ENCODE results near the gene SLC30A7. TPM values are rescaled to one million over a fixed set of nuclear protein-coding genes. Genes with fewer than 3 reads are reported as not detected.
A peak's percentile ranks its signal among the peaks of the same experiment; 100 is the strongest.

Gene SLC30A7
- total RNA-seq, 1 donor from 2014 or later = 22.2 TPM

DNA sequence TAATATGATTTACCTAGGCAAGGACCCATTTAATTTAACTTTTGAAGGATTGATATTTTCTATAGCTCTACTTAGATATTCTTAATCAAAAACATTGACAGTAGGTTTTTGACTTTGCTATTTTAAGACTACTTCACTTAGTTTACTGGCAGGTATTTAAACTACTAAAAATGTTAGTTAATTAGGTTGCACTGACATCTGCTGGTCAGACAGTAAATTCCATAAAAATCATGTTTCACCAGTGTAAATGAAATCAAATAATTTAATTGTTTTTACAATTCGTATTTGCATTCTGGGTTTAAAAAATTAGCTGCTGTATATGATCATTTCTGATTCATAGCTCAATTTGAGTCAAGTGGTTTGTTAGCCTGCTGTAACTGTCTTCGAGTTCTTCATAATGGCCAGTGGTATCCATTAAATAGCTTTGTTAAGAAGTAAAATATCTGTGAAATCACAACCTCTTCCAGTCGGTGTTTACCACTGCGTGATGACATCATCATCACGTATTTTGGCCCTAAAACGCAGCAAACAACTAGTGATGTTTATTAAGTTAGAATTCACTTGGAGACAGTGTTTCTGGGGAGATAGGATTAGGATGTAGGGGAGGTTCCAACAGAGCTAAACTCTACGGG lies 27.4 kb upstream of the SLC30A7 start:
- no peak overlapping the region for H3K4me2 ChIP-seq
- H3K4me3 ChIP-seq = no peak overlapping the region
- no peaks in the 10 kb centered on the region for H3K9me3 ChIP-seq (ENCODE audit: low read depth)
- no peak overlapping the region for H3K9ac ChIP-seq
- peak overlapping the region; percentile 1 for H2AFZ ChIP-seq (replicated peaks)
- no peak overlapping the region for H3K27ac ChIP-seq
- no peaks in the 10 kb centered on the region for H3K36me3 ChIP-seq
- DNase-seq (ENCODE audit: low spot score) = peak; percentile 39
- no peak for TF ChIP-seq EZH2 (IDR thresholded peaks at IDR 0.05)
- TF ChIP-seq CTCF (IDR thresholded peaks at IDR 0.05) = peak; percentile 85
- Mint-ChIP-seq H3K27ac (no peak overlapping the region), H3K4me3 (no peak overlapping the region), H3K4me1 (peaks cover 4% of the 10 kb centered on the region), H3K36me3 (no peaks in the 10 kb centered on the region), H3K27me3 (ENCODE audit: insufficient read depth, low read depth) (no peaks in the 10 kb centered on the region), H3K9me3 (no peaks in the 10 kb centered on the region)
- no peaks in the 10 kb centered on the region for H3F3A ChIP-seq (ENCODE audit: low read depth)
- H3K4me1 ChIP-seq = no peaks in the 10 kb centered on the region
- no peaks in the 10 kb centered on the region for H3K27me3 ChIP-seq
- H4K20me1 ChIP-seq (ENCODE audit: low read depth) = no peaks in the 10 kb centered on the region
- no peaks in the 10 kb centered on the region for H3K79me2 ChIP-seq (ENCODE audit: low read depth)

- Mint-ChIP-seq H3K27me3 (ENCODE audit: insufficient read depth, low read depth) (no peaks in the 10 kb centered on the region), H3K4me3 (no peak overlapping the region), H3K9me3 (no peaks in the 10 kb centered on the region), H3K36me3 (peaks cover 5% of the 10 kb centered on the region), H3K27ac (no peak overlapping the region), H3K4me1 (peaks cover 4% of the 10 kb centered on the region)
- Histone ChIP-seq H4K20me1 (ENCODE audit: low read depth) (no peaks in the 10 kb centered on the region), H3K79me2 (ENCODE audit: low read depth) (no peaks in the 10 kb centered on the region), H3K36me3 (no peaks in the 10 kb centered on the region), H3K27me3 (no peaks in the 10 kb centered on the region), H3K9ac (no peak overlapping the region), H3K9me3 (ENCODE audit: low read depth) (no peaks in the 10 kb centered on the region), H3F3A (ENCODE audit: low read depth) (no peaks in the 10 kb centered on the region), H3K4me3 (no peak overlapping the region), H3K4me1 (no peaks in the 10 kb centered on the region), H3K27ac (no peak overlapping the region), H2AFZ (replicated peaks) (no peak overlapping the region), H3K4me2 (no peak overlapping the region)
- no peak for DNase-seq (ENCODE audit: low spot score)
- TF ChIP-seq EZH2phosphoT487 (IDR thresholded peaks at IDR 0.05) (no peak), EZH2 (IDR thresholded peaks at IDR 0.05) (no peak), CTCF (IDR thresholded peaks at IDR 0.05) (no peak)
Measured at GRCh38 chr1:100869996-100870395, 25.9 kb upstream of the SLC30A7 start.

GRCh38 chr1:100874433-100874832 lies 21.5 kb upstream of the SLC30A7 start:
- H4K20me1 ChIP-seq (ENCODE audit: low read depth) = no peaks in the 10 kb centered on the region
- H3K27me3 ChIP-seq = no peaks in the 10 kb centered on the region
- no peaks in the 10 kb centered on the region for H3K79me2 ChIP-seq (ENCODE audit: low read depth)
- H3K9me3 Mint-ChIP-seq = no peaks in the 10 kb centered on the region
- no peaks in the 10 kb centered on the region for H3K27me3 Mint-ChIP-seq (ENCODE audit: insufficient read depth, low read depth)
- DNase-seq (ENCODE audit: low spot score) = no peak
- TF ChIP-seq EZH2 (IDR thresholded peaks at IDR 0.05) (no peak), CTCF (IDR thresholded peaks at IDR 0.05) (no peak), EZH2phosphoT487 (IDR thresholded peaks at IDR 0.05) (no peak)
- H3K4me3 ChIP-seq = no peak overlapping the region
- H2AFZ ChIP-seq (replicated peaks) = no peak overlapping the region
- no peaks in the 10 kb centered on the region for H3K4me1 Mint-ChIP-seq
- no peak overlapping the region for H3K27ac Mint-ChIP-seq
- peaks cover 6% of the 10 kb centered on the region for H3K36me3 ChIP-seq
- peaks cover 13% of the 10 kb centered on the region for H3K36me3 Mint-ChIP-seq
- no peak overlapping the region for H3K4me3 Mint-ChIP-seq
- no peak overlapping the region for H3K4me2 ChIP-seq
- no peak overlapping the region for H3K27ac ChIP-seq
- H3K4me1 ChIP-seq = no peaks in the 10 kb centered on the region
- H3F3A ChIP-seq (ENCODE audit: low read depth) = no peaks in the 10 kb centered on the region
- no peaks in the 10 kb centered on the region for H3K9me3 ChIP-seq (ENCODE audit: low read depth)
- no peak overlapping the region for H3K9ac ChIP-seq
